Omental fat pad (tissue), 4 donors: ENCODE results near the gene ERCC1. TPM values are rescaled to one million over a fixed set of nuclear protein-coding genes. Genes with fewer than 3 reads are reported as not detected.

ENCODE experiments used
- ATAC-seq: fragments of 150-250 bp; one replicate; pipeline ENCODE4 v1.9.1; 2016; ENCODE audit warnings: mild to moderate bottlenecking, moderate library complexity; ENCODE audit not compliant: low FRiP score
- DNase-seq: peaks from one replicate; pipeline ENCODE4 v3.0.0-alpha.2; 2019; ENCODE audit warnings: low spot score
- CTCF ChIP-seq, 3 donors: fragments of 450-650 bp; IDR thresholded peaks; one replicate each; pipeline ENCODE4 v1.5.1; 2016 to 2017; ENCODE audit warnings: antibody characterized with exemption in 3 of 3, mild to moderate bottlenecking in 3 of 3, moderate library complexity in 2 of 3
- total RNA-seq, 4 donors: library from RNA; depleted of rRNA; stranded (reverse); fragments of >200 nt; gene quantifications; one replicate each; pipeline ENCODE4 v1.1.0, GENCODE V29; 2016

ERCC1 gene
- total RNA-seq, 4 donors from 2014 or later: 63.7 to 93.8 (median 76.5) TPM

GRCh38 chr19:45446944-45447343 is 23.2 kb upstream of the ERCC1 start:
- ATAC-seq (no peak), DNase-seq (no peak)
- TF ChIP-seq CTCF (IDR thresholded peaks at IDR 0.05): no peak

GRCh38 chr19:45446295-45446694 is 22.6 kb upstream of the ERCC1 start:
- no peak for ATAC-seq
- no peak for TF ChIP-seq CTCF (IDR thresholded peaks at IDR 0.05)

GRCh38 chr19:45445139-45445538 is 21.4 kb upstream of the ERCC1 start:
- ATAC-seq (no peak), DNase-seq (no peak)
- TF ChIP-seq CTCF (IDR thresholded peaks at IDR 0.05): no peak

More at GRCh38 chr19:45446295-45446694, 22.6 kb upstream of the ERCC1 start:
- DNase-seq: no peak

- DNase-seq (peak; percentile 73), ATAC-seq (peak; percentile 62)
- no peak for TF ChIP-seq CTCF (IDR thresholded peaks at IDR 0.05)
Measured at GRCh38 chr19:45444318-45445041, 20.8 kb upstream of the ERCC1 start.

- no peak for TF ChIP-seq CTCF (IDR thresholded peaks at IDR 0.05)
- peak; percentile 96 for DNase-seq
- ATAC-seq: peak; percentile 76
Measured at GRCh38 chr19:45443462-45444317, 20.0 kb upstream of the ERCC1 start.

GRCh38 chr19:45442778-45443461 is 19.2 kb upstream of the ERCC1 start:
- ATAC-seq (no peak), DNase-seq (peak; percentile 66)
- no peak for TF ChIP-seq CTCF (IDR thresholded peaks at IDR 0.05)
